NCI-H1048 (cell line): ENCODE results near the gene SHMT2.

Experiments used
- DNase-seq: peaks from one replicate; lab custom pipeline; 2025; lab: John Stamatoyannopoulos, UW

The SHMT2 gene

DNA sequence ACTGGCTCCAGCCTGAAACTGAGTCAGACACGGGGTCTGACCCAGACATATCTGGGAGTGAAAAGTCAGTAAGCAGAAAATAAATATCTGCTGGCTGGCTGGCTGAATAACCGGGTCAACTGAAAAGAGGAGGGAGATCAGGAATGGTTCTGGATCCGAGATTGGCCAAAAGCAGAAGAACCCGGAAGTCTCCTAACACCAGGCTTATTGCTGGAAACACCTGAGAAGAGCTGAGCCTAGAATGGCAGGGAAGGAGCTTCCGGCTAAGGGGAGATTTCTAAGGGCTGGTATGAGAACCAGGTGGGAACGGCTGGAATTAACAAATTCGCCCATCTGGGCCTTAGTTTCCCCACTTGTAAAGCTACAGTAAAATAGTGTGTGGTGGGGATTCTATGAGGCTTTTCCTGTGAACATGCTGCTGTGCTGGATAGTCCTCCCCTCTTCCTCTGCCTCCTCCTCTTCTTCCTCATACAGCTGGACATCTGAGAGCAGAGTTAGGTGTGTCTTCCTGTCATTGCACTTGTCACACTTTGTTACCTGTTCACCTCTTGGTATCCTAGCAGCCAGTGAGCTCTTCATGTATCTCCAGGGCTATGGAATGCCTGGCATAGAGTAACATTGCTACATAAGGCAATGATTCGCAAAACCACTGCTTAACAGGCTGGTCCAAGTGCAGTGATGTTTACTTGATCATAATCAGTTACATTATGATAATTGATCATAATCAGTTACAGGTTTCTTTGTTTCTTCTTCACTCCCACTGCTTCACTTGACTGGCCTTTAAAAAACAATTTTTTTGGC lies 2.0 kb upstream of the SHMT2 start:
- DNase-seq = no peak

DNA sequence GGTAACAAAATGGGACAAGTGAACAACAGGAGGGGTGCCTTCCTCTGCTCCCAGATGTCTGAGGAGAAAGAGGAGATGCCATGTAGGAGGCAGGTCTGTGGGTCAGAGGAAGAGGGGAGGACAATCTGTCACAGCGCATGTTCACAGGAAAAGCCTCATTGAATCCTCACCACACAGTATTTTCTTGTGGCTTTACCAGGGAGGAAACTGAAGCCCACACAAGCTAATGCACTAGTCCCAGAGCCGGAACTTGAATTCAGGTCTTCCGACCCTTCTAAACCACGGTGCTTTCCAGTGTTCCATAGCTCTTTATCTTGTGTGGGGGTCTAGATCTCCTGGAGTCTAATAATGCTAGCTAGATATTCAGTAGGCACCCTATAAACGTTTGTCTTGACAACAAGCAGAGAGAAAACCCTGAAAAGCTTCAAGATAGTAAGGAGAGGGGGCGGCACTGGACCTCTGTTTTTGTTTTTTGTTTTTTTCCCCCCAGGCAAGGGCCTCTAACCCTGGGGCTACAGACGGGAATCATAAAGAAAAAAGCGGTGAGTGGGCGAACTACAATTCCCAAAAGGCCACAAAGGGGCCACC lies 371 bp upstream of the SHMT2 start:
- no peak for DNase-seq

- no peak for DNase-seq
Observed at GRCh38 chr12:57230381-57231155, 1.1 kb downstream of the SHMT2 start.

GRCh38 chr12:57231276-57232021 lies 1.9 kb downstream of the SHMT2 start:
- no peak for DNase-seq

- no peak for DNase-seq
Observed at GRCh38 chr12:57232156-57232756, 2.7 kb downstream of the SHMT2 start.

DNA sequence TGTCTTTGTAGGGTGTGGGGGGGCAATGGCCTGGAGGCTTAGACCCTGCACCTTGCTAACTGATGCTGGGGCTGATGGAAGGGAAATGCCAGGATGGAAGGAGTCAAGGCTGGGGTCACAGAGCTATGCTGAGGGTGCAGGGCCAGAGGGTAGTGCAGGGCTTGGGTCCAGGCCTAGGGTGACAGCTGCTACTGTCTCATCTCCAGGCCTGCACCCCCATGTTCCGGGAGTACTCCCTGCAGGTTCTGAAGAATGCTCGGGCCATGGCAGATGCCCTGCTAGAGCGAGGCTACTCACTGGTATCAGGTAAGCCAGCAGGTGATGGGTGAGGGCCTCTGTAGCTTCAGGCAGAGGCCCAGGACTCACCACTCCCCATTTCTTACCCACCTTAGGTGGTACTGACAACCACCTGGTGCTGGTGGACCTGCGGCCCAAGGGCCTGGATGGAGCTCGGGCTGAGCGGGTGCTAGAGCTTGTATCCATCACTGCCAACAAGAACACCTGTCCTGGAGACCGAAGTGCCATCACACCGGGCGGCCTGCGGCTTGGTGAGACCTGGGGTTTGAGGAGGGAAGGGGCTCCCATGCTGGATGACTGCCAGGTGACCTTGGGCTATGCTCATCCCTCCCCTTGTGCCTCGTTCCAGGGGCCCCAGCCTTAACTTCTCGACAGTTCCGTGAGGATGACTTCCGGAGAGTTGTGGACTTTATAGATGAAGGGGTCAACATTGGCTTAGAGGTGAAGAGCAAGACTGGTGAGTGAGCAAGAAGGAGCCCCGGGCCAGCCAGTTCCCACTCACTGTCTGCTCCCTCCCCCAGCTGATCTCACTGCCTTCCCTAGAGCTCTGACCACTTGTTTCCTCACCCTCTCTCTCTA lies 4.1 kb downstream of the SHMT2 start:
- DNase-seq = no peak

DNA sequence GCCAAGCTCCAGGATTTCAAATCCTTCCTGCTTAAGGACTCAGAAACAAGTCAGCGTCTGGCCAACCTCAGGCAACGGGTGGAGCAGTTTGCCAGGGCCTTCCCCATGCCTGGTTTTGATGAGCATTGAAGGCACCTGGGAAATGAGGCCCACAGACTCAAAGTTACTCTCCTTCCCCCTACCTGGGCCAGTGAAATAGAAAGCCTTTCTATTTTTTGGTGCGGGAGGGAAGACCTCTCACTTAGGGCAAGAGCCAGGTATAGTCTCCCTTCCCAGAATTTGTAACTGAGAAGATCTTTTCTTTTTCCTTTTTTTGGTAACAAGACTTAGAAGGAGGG lies 4.7 kb downstream of the SHMT2 start:
- DNase-seq = no peak

DNA sequence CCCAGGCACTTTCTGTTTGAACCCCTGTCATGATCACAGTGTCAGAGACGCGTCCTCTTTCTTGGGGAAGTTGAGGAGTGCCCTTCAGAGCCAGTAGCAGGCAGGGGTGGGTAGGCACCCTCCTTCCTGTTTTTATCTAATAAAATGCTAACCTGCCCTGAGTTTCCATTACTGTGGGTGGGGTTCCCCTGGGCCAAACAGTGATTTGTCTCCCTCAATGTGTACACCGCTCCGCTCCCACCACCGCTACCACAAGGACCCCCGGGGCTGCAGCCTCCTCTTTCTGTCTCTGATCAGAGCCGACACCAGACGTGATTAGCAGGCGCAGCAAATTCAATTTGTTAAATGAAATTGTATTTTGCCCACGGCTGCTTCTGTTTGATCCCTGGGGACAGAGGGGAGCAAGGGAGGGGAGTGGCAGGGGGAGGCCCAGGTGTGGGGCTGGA lies 5.1 kb downstream of the SHMT2 start:
- DNase-seq = no peak

DNA sequence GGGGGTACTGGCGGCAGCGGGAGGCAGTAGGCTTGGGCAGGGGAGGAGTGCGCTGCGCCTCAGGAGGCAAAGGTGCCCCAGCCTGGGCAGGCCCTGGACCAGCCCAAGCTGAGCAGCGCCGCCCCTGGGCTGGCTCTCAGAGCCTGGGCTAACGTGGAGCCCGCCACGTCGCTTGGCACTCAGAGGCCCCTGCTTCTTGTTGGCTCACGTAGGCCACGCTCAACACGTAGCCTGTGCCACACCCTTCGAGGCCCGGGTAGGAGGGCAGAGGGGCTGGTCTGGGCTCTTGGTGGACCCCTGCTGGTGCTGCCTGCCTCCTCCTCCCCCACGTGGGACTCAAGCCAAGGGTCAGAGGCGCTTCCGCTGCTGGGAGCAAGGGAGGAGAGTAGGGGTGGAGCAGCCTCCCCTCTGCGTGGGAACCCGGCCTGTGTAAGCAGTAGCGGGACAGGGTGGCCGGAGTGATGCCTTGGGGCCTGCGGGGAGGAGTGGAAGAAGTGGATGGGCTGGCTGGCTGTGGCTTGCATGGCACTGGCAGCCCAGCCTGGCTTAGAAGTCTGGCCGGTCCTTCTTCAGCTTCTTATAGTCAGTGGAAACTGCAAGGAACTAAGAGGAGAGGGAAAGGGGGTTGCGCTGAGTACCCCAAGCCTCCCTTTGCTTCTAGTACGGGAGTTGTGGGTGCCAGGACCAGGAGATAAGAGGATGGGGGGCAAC lies 5.7 kb downstream of the SHMT2 start:
- no peak for DNase-seq

DNA sequence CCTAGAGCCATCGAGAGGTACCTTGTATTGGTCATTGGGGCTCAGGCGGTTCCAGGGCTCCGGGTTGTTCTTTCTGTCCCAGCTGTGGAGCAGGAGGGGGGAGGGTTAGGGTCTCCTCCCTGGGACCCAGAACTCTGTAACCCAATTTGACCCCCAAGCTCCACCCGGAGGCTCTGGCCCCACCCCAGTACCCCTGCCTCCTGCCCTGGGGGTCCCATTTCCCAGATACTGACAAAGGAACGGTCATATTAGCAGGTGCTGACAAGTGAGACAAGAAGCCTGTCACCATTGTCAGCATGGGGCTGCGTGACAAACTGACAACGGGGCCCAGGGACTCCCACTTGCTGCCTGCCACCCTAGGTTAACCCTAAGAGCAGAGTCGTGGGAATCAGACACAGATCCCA lies 6.2 kb downstream of the SHMT2 start:
- no peak for DNase-seq

- no peak for DNase-seq
Observed at GRCh38 chr12:57236201-57236924, 6.9 kb downstream of the SHMT2 start.

- DNase-seq = no peak
Observed at GRCh38 chr12:57236925-57237595, 7.5 kb downstream of the SHMT2 start.

DNA sequence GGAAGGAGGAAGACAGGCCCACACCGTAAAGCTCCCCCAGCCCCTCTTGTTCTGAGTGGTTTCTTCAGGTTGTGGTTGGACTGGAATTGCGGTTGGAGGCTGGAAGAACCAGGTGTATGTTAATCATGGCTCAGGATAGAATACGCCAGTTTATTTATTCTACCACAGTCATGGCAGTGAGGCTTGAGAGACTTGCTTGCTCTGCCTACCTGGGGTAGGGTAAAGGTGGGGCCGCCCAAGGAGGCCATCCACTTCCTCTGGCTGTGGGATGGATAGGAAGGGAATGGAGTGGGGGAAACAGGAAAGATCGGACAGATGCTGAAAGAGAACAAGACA lies 8.1 kb downstream of the SHMT2 start:
- no peak for DNase-seq

DNA sequence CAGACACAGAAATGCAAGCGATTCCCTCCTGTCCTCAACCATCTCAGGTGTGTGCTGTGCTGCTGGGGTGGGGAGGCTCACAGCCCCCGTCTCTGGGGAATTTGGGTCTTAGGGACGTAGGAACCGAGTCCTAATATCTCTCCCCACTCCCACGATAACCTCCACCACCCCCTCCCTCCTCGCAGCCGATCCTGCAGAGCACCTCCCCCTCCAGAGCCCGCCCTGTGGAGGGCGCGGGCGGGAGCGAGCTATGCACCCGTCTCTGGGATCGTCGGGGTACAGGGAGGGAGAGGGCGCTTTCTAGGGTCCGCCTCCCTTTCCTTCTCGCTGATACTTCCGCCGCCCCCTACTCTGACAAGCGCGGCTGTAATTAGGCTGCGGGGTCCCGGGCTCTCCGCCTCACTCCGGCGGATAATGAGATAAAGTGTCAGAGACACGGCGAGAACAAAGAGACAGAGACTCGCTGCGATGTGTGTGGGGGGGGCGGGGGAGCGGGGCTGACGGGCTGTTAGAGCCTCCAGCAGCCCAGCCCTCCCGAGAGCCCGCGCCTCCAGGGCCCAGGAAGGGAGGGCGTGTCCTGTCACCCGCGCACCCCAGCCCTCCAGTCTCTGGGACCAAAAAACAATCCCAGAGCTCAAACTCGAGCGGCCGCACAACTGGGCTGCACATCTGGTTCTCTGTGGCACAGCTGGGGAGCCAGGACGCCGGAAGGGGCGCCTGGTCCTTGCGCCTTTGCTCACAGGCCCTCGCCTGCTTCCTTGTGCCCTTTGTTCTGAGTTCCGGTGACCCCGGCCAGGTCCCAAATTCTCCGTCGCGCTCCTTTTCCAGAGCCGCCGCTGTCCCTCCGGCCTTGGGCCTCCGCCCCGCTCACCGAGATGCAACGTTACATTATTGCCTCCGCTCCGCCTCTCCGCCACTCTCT lies 8.7 kb downstream of the SHMT2 start:
- no peak for DNase-seq

- peak; percentile 63 for DNase-seq
Observed at GRCh38 chr12:57238854-57239554, 9.5 kb downstream of the SHMT2 start.

DNA sequence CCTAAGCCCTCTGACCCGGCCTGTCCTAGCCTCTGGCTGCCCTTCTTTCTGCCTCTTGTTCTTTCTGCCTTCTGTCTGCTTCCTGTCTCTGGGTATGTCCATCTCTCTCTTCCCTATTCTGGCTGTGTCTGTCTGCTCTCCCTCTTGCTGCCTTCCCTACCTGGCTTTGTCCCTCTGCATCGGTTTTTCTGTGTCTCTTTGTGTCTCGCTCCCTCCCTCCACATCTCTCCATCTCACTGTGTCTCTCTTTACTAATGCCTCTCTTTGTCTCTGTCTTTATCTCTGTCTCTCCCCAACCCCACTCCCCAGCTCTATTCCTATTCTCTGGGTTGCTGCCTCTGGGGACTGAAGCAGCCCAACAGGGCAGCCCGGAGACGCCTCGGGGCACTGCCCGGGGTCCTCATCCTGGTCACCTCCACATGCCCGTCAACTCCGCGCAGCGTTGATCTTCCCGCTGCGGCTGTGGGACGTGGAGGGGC lies 10.1 kb downstream of the SHMT2 start:
- DNase-seq = no peak
